Putamen (tissue), 1 donor: ENCODE measurements around the gene CHRNE.
"Not testable (repeated sequence)": the region's sequence is repeated elsewhere in the genome, so short reads cannot be mapped to it uniquely, and the experiment has no call there.

ENCODE experiments used
- DNase-seq: peaks from one replicate; pipeline ENCODE4 v3.0.0-alpha.2; 2016; ENCODE audit warnings: low spot score

CHRNE gene

DNA sequence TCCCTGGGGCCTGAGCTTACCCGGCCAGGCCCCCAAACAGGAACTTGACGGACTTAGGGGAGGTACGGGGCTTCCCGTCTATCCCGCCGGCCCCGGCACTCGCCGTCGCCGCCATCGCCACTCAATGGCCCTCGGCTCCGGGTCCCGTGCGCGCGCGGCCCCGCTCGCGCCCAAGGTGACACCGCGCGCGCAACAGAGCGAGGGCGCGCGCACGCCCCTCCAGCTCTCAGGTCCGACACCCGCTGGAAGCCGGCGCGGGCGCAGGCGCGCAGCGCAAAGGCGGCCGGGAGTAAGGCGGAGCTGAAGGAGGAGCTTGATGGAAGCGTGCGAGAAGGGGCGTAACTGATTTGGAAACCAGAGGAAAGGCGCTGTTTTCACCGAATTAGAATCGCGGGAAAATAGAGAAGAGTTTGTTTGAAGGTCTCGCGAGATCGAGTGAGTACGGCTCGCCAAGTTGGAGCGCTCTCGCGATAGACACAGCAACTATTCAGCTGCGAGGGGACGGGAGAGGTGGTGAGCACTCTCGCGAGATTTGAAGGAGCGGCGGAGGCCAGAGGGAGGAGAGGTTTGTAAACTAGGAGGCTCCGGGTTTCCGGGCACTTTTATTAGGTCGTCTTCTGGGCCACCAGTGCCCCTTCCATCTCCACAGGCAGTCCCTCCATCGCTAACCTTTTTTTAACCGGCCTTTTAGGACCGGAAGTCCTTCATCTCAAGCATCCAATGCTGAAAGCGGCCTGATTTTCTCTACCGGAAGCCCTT lies 37.1 kb upstream of the CHRNE start, which contains the start of the genes RNF167 and SLC25A11:
Gene RNF167, plus strand, starts transcription at position 473 of the 759 bp plus-strand sequence. CDS start 642 bp downstream, outside the sequence.
Gene SLC25A11, minus strand, starts transcription at position 251 of the 759 bp plus-strand sequence. Its CDS starts 136 bp downstream, at position 115.
- DNase-seq, result peak; percentile 99

DNA sequence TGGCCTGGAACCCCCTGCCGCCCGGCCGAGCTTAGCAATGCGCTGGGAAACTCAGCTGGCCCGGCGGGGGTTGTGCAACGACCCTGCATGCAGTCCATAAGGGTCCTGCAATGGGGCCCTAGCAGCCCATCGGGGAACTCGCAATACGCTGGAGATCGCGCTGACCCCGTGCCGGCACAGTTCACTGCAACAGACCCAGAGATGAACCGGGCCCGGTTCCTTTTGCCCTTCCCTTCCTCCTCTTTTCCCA lies 36.6 kb upstream of the CHRNE start:
- DNase-seq, result no peak

DNA sequence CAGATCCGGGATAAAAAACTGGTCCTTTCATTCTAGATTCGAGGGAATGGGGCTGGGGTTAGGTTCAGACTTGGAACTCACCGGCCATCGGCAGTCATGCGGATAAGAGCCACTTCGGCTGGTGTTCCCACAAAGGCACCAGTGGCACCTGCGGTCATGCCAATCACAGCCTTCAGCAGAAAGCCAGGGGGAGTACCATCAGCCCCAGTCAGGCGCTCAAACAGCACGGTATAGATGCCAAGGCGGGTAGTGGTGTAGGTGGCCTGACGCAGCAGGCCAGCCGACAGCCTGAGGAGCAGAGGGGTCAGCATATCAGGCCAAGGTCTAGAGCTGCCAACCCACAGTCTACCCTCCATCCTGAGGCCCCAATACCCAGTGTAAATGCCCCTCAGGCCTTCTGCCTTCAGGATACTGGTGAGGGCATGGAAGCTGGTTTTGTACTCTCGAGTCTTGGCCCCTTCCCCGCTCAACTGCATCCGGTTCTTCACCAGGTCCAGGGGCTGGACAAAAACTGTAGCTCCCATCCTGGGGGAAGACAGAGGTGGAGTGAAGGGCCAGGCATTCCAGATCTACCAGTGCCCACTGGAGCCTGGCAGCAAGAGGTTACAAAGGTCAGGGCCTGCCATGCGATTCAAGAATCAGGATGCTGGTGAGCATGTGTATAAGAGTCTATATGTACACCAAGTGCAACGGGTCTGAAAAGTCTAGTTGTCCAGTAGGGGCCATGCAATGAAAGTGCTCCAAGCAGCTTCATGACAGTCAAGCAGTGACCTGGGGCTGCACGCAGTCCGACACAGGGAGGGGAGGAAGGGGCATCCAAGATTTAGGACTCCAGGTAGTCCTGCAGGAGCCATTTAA lies 36.0 kb upstream of the CHRNE start:
- no peak for DNase-seq

DNA sequence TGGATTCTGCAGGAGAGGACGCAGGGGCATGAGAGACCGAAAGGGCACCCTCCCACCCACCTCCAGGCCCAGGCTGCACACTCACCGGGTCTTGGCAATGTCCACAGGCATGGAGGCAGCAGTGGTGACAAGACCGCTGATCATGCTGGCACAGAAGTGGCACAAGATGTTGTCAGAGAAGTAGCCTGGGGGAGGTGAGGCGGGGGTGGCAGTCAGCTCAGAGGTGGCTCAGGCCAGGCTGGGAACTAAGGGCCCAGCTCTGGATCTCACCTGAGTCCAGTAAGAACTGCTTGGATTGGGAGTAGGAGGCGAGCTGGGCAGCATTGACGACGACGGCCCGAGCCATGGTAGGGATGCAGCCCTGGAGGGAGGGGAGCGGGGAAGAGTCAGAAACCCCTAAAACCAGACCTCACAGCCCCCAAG lies 35.2 kb upstream of the CHRNE start:
- DNase-seq, result no peak

DNA sequence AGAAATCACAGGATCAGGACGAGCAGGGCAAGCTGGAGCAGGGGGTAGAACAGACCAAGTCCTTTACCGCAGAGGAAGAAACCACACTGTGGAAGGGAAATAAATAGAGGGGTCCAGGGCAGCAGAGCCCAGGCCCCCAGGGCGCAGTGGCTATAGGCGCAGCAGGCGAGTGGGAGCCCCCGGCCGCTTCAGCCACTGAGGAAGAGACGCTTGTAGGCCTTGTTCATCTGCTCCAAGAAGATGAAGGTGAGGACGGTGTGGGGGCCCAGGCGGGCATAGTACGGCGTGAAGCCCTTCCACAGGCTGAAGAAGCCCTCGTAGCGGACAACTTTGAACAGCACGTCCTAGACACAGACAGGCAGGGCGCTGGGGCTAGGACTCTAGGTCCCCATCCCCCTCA lies 34.7 kb upstream of the CHRNE start:
- DNase-seq, result no peak

DNA sequence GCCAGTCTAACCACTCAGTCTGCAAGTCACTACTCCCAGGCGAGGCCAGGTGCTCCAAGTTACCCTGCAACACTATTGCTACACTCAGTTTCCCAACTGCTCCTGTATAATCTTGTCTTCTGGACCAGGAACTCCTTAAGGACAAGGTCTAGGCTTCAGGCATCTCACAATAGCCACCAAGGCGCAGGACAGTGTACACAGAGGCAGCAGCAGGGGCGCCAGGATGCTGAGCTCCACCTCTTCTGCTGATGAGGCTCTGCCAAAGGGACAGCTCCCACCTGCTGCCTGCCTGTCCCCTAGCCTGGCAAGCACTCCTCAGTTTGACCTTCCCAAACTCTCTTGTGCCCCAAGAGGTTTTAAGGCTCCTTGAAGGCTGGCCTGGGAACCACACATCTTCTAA lies 33.5 kb upstream of the CHRNE start:
- no peak for DNase-seq

DNA sequence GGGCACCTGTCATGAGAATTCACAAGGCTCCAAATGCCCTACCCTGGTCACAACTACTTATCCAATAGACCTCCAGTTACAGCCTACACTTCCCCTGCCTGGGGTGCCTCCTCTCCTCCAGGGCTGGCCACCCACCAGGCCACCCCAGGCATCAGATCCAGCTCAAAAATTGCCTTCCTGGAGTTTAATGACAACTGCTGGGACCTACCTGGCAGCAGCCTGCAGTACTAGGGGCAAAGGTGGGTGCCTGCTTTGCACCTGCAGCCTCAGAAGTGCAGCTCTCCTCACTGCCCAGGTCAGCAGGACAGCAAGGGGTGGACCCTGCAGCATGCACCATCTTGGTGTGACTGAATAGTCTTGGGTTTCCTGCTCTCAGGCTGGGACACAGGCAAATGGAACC lies 32.8 kb upstream of the CHRNE start:
- DNase-seq, result no peak

DNA sequence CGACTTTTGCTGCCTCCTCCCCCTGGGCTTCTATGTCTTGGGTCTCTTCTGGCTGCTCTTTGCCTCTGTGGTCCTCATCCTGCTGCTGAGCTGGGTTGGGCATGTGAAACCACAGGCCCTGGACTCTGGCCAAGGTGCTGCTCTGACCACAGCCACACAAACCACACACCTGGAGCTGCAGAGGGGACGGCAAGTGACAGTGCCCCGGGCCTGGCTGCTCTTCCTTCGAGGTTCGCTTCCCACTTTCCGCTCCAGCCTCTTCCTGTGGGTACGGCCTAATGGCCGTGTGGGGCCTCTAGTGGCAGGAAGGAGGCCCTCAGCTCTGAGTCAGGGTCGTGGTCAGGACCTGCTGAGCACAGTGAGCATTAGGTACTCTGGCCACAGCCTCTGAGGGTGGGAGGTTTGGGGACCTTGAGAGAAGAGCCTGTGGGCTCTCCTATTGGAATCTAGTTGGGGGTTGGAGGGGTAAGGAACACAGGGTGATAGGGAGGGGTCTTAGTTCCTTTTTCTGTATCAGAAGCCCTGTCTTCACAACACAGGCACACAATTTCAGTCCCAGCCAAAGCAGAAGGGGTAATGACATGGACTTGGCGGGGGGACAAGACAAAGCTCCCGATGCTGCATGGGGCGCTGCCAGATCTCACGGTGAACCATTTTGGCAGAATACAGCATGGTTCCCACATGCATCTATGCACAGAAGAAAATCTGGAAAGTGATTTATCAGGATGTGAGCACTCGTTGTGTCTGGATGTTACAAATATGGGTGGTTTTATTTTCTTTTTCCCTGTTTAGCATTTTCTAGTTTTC lies 31.5 kb upstream of the CHRNE start:
- DNase-seq, result no peak

DNA sequence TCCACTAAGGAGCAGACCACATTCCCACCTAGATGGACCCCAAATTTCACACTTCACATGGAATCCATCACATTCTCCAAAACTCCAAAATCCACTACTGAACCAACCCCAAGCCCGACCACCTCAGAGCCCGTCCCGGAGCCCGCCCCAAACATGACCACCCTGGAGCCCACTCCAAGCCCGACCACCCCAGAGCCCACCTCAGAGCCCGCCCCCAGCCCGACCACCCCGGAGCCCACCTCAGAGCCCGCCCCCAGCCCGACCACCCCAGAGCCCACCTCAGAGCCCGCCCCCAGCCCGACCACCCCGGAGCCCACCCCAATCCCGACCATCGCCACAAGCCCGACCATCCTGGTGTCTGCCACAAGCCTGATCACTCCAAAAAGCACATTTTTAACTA lies 30.7 kb upstream of the CHRNE start:
- no peak for DNase-seq

DNA sequence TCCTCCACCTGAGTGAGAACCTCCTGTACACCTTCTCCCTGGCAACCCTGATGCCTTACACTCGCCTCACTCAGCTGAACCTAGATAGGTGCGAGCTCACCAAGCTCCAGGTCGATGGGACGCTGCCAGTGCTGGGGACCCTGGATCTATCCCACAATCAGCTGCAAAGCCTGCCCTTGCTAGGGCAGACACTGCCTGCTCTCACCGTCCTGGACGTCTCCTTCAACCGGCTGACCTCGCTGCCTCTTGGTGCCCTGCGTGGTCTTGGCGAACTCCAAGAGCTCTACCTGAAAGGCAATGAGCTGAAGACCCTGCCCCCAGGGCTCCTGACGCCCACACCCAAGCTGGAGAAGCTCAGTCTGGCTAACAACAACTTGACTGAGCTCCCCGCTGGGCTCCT lies 29.9 kb upstream of the CHRNE start:
- no peak for DNase-seq

DNA sequence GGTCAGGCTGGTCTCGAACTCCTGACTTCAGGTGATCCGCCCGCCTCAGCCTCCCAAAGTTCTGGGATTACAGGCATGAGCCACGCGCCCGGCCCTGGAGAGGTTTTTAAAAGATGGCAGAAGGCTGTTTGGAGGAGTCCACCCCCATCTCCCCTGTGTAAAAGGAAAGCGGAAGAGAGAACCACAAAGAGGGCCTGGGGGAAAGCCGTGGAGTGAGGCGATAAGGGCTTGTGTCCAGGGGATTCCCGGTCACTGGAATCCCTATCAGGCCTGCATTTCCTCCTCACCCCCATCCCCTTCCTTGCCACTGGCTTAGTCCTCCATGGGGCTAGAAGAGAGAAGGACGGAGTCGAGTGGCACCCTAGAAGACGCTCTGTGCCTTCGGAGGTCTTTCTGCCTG lies 29.1 kb upstream of the CHRNE start, which contains the start of gene GP1BA:
Gene GP1BA, plus strand, starts transcription at position 315 of the 400 bp plus-strand sequence. CDS start 328 bp downstream, outside the sequence.
- DNase-seq, result no peak

DNA sequence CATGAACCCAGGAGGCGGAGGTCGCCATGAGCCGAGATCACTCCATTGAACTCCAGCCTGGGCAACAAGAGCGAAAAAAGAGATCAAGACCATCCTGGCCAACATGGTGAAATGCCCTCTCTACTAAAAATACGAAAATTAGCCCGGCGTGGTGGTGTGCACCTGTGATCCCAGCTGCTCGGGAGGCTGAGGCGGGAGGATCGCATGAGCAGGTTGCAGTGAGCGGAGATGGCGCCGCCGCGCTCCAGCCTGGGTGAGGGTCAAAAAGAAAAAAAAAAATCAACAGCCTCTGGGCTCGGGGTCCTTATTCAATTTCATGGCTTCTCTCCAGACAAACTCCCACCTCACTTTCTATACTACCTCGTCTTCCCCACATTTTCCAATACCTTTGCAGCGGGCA lies 26.0 kb upstream of the CHRNE start:
- no peak for DNase-seq

DNA sequence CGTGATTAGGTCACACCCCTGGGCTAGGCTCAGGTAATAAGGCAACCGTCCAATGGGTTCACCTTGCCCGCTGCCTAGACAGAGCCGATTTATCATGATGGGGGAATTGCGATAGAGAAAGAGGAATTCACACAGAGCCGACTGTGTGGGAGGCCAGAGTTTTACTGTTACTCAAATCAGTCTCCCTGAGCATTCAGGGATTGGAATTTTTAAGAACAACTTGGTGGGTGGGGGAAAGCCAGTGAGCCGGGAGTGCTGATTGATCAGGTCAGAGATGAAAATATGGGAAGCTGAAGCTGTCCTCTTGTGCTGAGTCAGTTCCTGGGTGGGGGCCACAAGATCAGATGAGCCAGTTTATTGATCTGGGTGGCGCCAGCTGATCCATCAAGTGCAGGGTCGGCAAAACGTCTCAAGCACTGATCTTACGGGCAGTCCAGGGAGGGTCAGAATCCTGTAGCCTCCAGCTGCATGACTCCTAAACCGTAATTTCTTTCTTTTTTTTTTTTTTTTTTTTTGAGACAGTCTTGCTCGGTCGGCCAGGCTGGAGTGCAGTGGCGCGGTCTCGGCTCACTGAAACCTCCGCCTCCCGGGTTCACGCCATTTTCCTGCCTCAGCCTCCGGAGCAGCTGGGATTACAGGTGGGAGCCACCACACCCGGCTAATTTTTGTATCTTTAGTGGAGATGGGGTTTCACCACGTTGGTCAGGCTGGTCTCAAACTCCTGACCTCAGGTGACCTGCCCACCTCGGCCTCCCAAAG lies 23.9 kb upstream of the CHRNE start:
- DNase-seq, result not testable (repeated sequence)

DNA sequence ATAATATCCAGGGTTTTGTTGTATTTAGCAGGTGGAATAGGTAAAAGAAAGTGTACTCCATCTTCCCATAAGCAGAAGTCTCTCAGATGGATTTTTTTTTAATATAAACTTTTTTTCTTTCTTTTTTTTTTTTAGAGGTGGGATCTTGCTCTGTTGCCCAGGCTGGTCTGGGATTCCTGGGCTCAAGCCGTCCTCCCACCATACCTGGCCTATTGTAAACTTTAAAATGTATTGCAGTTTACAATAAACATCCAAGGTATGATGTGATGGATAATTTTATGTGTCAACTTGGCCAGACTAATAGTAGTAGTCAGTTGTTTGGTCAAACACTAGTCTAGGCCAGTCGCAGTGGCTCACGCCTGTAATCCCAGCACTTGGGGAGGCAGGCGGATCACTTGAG lies 18.4 kb upstream of the CHRNE start:
- no peak for DNase-seq

DNA sequence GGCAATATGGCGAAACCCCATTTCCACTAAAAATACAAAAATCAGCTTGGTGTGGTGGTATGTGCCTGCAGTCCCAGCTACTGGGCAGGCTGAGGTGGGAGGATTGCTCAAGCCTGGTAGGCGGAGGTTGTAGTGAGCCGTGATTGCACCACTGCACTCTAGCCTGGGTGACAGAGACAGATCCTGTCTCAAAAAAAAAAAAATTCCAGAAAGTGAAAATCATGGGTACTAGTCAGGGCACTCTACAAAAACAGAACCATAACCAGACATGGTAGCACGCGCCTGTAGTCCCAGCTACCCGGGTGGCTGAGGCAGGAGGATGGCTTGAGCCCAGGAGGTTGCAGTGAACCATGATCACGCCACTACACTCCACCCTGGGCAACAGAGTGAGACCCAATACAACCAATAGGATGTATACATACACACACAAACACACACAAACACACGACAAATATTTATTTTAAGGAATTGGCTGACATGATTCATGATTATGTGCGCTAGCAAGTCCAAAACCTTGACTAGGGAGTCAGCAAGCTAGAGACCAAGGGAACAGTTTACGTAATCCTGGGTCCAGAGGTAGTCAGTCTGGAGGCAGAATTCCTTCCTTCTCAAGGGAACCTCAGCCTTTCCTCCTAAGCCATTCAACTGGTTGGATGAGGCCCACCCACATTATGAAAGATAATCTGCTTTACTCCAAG lies 17.6 kb upstream of the CHRNE start:
- no peak for DNase-seq

DNA sequence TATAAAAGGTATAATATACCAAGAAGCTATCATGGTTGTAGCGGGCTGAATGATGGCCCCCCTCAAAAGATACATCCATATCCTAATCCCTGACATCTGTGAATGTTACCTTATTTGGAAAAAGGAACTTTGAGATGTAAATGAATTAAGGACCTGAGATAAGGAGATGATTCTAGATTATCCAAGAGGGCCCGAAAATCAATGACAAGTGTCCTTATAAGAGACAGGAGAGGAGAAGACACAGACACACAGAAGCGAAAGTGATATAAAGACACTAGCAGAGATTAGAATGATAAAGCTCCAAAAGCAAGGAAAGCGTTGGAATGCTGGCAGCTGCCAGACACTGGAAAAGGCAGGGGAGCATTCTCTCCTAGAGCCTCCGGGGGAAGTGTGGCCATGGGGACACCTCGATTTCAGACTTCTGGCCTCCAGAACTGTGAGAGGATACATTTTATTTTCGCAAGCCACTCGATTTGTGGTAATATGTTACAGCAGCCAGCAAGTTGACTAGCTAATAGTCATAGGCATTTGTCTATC lies 16.7 kb upstream of the CHRNE start:
- DNase-seq, result no peak

DNA sequence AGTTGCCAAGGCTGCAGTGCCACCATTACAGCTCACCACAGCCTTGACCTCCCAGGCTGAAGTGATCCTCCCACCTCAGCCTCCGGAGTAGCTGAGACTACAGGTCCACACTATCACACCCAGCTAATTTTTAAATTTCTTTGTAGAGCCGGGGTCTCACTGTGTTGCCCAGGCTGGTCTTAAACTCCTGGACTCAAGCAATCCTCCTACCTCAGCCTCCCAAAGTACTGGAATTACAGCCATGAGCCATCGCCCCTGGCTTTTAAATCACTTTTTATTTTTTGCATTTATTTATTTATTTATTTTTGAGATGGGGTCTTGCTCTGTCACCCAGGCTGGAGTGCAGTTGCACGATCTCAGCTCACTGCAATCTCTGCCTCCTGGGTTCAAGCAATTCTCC lies 11.7 kb upstream of the CHRNE start:
- not testable (repeated sequence) for DNase-seq

DNA sequence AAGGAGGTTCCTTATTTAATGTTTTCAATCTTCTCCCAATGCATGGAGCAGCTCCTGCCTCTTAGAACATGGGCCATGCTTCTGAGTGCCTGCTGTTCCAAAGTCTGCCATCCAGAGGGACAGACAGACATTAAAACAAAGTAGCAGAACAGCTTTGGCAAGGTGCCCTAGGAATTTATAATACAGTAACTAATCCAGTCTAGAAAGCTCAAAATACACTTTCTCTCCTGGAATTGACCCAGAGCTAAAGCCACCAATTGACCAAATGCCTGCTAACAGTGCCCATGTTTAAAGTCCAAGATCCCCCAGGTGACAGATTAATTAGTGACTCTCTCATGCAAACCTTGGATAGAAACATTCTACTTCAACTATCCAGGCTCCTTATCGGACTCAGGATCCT lies 11.1 kb upstream of the CHRNE start:
- DNase-seq, result no peak

DNA sequence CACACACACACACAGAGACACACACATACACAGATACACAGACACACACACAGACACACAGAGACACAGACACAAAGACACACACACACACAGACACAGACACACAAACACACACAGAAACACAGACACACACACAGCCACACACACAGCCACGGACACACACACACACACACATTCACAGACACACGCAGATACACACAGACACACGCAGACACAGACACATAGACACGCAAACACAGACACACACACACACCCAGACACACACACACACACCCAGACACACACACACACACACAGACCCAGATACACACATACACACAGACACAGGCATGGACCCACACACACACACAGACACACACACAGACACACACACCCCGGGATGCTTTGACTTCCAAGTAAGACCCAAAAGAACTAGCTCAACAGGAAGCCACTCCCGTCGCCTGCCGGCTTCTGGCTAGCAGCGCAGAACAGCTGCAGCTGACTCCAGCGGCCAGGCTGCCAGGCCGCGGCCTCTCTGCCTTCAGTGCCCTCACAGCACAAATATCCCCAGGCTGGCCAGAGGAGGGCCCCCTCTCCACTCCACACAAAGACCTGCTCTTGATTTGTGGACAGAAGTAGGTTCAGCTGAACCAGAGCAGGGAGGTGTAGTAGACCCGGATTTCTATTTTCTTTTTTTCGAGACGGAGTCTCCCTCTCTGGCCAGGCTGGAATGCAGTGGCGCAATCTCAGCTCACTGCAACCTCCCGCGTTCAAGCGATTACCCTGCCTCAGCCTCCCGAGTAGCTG lies 6.0 kb upstream of the CHRNE start:
- DNase-seq, result peak; percentile 87

DNA sequence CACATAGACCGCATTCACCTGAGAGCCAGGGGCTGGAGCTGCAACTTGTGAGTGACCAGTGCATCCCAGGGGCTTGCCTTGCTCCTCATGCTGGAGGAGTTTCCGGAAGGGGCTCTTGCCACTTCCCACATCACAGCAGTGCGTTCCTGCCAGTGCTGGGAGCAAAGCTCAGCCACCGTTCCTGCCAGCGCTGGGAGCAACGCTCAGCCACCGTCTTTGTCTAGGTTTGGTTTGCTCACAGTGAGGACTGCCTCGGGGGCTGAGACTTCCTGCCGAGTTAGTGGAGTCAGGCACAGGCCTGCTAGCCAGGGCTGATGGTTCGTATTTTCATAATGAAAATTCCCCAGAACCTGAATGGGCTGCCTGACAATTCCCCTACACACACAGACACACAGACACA lies 5.4 kb upstream of the CHRNE start:
- DNase-seq, result no peak
